ENCODE measurements around the gene ANKS1B. TPM values are rescaled to one million over a fixed set of nuclear protein-coding genes. Genes with fewer than 3 reads are reported as not detected.
"Not testable (repeated sequence)": the region's sequence is repeated elsewhere in the genome, so short reads cannot be mapped to it uniquely, and the experiment has no call there.

ANKS1B gene
- total RNA-seq, 4 donors from 2014 or later: 1.5 to 5.5 (median 4.4) TPM

DNA sequence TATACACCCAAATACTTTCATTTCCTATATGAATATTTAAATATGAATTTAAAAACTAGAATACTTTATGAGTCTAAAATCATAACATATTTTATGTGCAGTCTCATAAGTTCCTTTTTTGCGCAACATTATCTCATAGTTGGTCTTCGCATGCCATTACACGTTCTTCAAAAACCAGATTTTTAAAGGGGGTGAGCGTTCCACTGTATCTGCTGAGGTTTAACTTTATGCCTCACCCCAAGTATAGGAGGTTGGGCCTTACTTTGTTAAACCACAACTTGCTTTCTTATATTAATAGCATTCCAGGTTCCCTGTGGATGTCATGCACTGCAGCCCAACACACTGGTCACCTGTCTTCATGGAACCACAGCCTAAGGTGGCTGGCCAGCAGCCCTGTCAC lies 1221.1 kb downstream of the ANKS1B start:
- intact Hi-C loops (cut with DNase I; ENCODE audit: low total_unique reads): no loop called here
- no peak for DNase-seq (ENCODE audit: low spot score in 2 of 2)
- no peak overlapping the region for H3K4me3 ChIP-seq (ENCODE audit: low read depth, poor library complexity, severe bottlenecking)
- TF ChIP-seq, protein P1, sequence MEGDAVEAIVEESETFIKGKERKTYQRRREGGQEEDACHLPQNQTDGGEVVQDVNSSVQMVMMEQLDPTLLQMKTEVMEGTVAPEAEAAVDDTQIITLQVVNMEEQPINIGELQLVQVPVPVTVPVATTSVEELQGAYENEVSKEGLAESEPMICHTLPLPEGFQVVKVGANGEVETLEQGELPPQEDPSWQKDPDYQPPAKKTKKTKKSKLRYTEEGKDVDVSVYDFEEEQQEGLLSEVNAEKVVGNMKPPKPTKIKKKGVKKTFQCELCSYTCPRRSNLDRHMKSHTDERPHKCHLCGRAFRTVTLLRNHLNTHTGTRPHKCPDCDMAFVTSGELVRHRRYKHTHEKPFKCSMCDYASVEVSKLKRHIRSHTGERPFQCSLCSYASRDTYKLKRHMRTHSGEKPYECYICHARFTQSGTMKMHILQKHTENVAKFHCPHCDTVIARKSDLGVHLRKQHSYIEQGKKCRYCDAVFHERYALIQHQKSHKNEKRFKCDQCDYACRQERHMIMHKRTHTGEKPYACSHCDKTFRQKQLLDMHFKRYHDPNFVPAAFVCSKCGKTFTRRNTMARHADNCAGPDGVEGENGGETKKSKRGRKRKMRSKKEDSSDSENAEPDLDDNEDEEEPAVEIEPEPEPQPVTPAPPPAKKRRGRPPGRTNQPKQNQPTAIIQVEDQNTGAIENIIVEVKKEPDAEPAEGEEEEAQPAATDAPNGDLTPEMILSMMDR (IDR thresholded peaks at IDR 0.05): no peak
- no peak for TF ChIP-seq POLR2A (IDR thresholded peaks at IDR 0.05)
- 43 to 47% methylated on average over 4 of the region's 4 CpGs for WGBS, 2 donors

DNA sequence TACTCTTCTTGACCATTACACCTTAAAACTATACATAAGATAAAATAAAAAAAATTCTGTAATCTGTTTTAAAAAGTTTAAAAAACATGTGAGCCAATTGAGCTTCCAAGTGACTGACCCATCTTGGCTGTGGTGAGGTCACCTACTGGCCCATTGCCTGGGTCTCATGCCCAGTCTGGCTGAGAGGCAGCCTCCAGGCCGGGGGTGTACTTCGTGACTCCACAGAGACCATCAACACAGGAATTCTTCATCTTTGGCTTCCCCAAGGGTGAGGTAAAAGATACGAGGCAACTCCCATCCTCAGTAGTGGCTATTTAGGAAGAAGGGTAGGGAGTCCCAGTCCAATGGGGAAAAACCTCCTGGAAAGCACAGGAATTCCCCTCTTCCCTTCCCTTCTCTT lies 1226.4 kb downstream of the ANKS1B start:
- DNase-seq (ENCODE audit: low spot score in 2 of 2): no peak
- intact Hi-C loops (cut with DNase I; ENCODE audit: low total_unique reads): no loop called here
- WGBS, 2 donors: 36 to 49% methylated on average over 3 of the region's 3 CpGs
- no peak overlapping the region for H3K4me3 ChIP-seq (ENCODE audit: low read depth, poor library complexity, severe bottlenecking)
- TF ChIP-seq, protein P1 (IDR thresholded peaks at IDR 0.05): no peak
- TF ChIP-seq POLR2A (IDR thresholded peaks at IDR 0.05): no peak

DNA sequence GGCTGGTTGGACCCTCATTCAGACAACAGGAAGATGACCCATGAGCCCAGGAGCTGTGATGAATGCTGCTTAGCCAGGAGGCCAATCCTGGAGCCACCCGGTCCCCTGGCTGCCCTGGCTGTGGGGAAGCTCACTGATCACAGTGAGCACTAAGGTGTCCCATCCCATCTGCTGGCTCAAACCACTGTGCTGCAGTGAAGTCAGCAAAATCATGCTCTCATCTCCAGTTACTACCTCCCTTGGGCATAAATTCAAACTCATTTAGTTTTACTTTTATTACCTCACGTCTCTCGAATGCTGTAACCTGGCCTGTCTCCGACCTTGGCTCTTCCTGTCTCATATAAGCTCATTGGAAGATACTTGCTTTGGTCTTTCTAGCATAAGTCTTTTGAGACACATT lies 1227.3 kb downstream of the ANKS1B start:
- DNase-seq (ENCODE audit: low spot score in 2 of 2): no peak
- intact Hi-C loops (cut with DNase I; ENCODE audit: low total_unique reads): no loop called here
- no peak overlapping the region for H3K4me3 ChIP-seq (ENCODE audit: low read depth, poor library complexity, severe bottlenecking)
- WGBS, 2 donors: 30 to 38% methylated on average over 3 to 4 of the region's 4 CpGs
- TF ChIP-seq, protein P1 (IDR thresholded peaks at IDR 0.05): no peak
- no peak for TF ChIP-seq POLR2A (IDR thresholded peaks at IDR 0.05)

DNA sequence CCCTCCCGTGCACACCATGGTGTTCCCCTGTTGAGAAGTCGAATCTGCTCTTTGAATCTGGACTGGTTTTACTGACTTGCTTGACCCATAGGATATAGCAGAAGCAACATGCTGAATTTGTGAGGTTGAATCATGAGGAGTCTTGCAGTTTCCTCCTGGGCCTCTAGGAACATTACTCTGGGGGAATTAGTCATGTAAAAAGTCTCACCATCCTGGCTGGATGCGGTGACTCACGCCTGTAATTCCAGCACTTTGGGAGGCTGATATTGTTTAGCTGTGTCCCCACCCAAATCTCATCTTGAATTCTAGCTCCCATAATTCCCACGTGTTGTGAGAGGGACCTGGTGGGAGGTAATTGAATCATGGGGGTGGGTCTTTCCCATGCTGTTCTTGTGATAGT lies 1228.9 kb downstream of the ANKS1B start:
- intact Hi-C loops (cut with DNase I; ENCODE audit: low total_unique reads); H3K4me3 ChIP-seq (ENCODE audit: low read depth, poor library complexity, severe bottlenecking); DNase-seq (ENCODE audit: low spot score in 2 of 2): not testable (repeated sequence)
- WGBS, 2 donors: 90 to 92% methylated on average over 5 of the region's 5 CpGs

DNA sequence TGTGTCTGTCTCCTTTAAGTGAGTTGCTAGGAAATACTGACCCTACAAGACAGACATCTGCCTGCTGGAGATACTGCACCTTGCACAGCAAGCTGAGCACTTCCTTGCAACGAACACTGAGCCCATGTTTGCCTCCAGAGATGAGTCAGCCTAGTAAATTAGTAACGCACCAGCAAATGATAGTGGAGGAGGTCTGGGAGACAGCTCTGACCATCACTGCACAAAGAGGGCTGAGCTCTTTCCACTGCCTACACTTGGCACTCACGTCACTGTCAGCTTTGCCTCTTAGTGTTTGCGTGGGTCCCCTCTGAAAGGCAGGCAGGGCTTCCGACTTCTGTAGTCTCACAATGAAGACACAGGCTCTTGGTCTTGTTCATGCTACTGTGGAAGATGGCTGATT lies 1230.6 kb downstream of the ANKS1B start:
- 73 to 83% methylated on average over 5 of the region's 5 CpGs for WGBS, 2 donors
- no peak overlapping the region for H3K4me3 ChIP-seq (ENCODE audit: low read depth, poor library complexity, severe bottlenecking)
- intact Hi-C loops (cut with DNase I; ENCODE audit: low total_unique reads): no loop called here
- DNase-seq (ENCODE audit: low spot score in 2 of 2): no peak
- TF ChIP-seq POLR2A (IDR thresholded peaks at IDR 0.05): no peak
- TF ChIP-seq, protein P1 (IDR thresholded peaks at IDR 0.05): no peak

DNA sequence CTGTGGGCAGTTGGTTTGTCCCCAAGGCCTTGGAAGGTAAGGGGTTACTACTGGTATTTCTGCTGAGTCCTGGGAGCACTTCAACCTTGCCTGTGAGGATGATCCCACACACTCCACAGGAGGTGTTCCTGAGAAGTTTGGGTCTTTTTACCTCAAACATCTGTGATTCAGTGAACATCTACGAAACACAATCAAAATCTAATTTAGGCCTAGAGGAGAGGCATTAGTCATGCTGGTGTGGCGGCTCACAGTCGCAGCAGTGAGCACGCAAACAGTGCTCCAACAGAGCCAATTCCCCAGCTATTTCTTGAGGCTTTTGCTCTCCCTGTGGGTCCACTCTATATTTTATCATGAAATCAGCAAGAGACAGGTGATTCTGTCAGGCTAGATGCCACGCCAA lies 1232.0 kb downstream of the ANKS1B start:
- no peak for TF ChIP-seq POLR2A (IDR thresholded peaks at IDR 0.05)
- TF ChIP-seq, protein P1 (IDR thresholded peaks at IDR 0.05): no peak
- WGBS, 2 donors: 84 to 92% methylated on average over 5 of the region's 5 CpGs
- DNase-seq (ENCODE audit: low spot score in 2 of 2): no peak
- no peak overlapping the region for H3K4me3 ChIP-seq (ENCODE audit: low read depth, poor library complexity, severe bottlenecking)
- intact Hi-C loops (cut with DNase I; ENCODE audit: low total_unique reads): no loop called here
